PC-3 (cell line): ENCODE data around the gene AHCYL1. TPM values are rescaled to one million over a fixed set of nuclear protein-coding genes. Genes with fewer than 3 reads are reported as not detected.

Experiments
- ATAC-seq: fragments of 200-7000 bp; cut with Tn5 transposase; 2 replicates; pipeline ENCODE4 v1.9.1; 2020; ENCODE audit warnings: mild to moderate bottlenecking, moderate library complexity
- BruUV-seq: library from RNA; stranded (reverse); fragments of 400-500 nt; replicated peaks from 2 replicates; lab custom pipeline; 2021; lab: Mats Ljungman, UMichigan
- CTCF ChIA-PET: fragments of 300-600 bp; sonication (Branson Sonifier 250); formaldehyde crosslinking; loops from one replicate; lab custom pipeline; 2022; ENCODE audit warnings: antibody characterized with exemption; lab: Charles Lee
- POLR2A ChIA-PET: fragments of 300-600 bp; sonication (Branson Sonifier 250); formaldehyde crosslinking; loops from one replicate; lab custom pipeline; 2022; ENCODE audit warnings: antibody characterized with exemption; ENCODE audit not compliant: unreplicated experiment; lab: Charles Lee
- DNase-seq: peaks from one replicate; pipeline ENCODE4 v3.0.0-alpha.2; 2015
- H2AFZ ChIP-seq: fragments of 300-600 bp; sonication (generic); 2 replicates; pipeline ENCODE4 v1.6.0; 2016; ENCODE audit warnings: antibody characterized with exemption, low read length
- H3F3A ChIP-seq: fragments of 300-600 bp; sonication (generic); one replicate; pipeline ENCODE4 v1.6.0; 2017; ENCODE audit warnings: antibody characterized with exemption, low read length, control low read depth, mild to moderate bottlenecking; ENCODE audit not compliant: unreplicated experiment
- H3K27ac ChIP-seq: fragments of 300-600 bp; sonication (generic); 2 replicates; pipeline ENCODE4 v1.5.1; 2016; ENCODE audit warnings: mild to moderate bottlenecking, low read length
- H3K27me3 ChIP-seq: fragments of 300-600 bp; sonication (generic); 2 replicates; pipeline ENCODE4 v1.6.1; 2016; ENCODE audit warnings: low read length, mixed read lengths
- H3K36me3 ChIP-seq: fragments of 300-600 bp; sonication (generic); 2 replicates; pipeline ENCODE4 v1.6.1; 2016; ENCODE audit warnings: low read depth, mixed run types, low read length, mixed read lengths
- H3K4me1 ChIP-seq: fragments of 300-600 bp; sonication (generic); 2 replicates; pipeline ENCODE4 v1.5.1; 2016; ENCODE audit warnings: low read length; ENCODE audit not compliant: insufficient read depth
- H3K4me2 ChIP-seq: fragments of 300-600 bp; sonication (generic); 2 replicates; pipeline ENCODE4 v1.6.0; 2016; ENCODE audit warnings: low read length
- H3K4me3 ChIP-seq: fragments of 300-600 bp; sonication (generic); 2 replicates; pipeline ENCODE4 v1.5.1; 2016; ENCODE audit warnings: mild to moderate bottlenecking, low read length, mixed read lengths
- H3K79me2 ChIP-seq: fragments of 300-600 bp; sonication (generic); 2 replicates; pipeline ENCODE4 v1.6.1; 2017; ENCODE audit warnings: low read length, mixed read lengths
- H3K9ac ChIP-seq: fragments of 300-600 bp; sonication (generic); 2 replicates; pipeline ENCODE4 v1.6.0; 2016; ENCODE audit warnings: mild to moderate bottlenecking, low read length
- H3K9me2 ChIP-seq: fragments of 300-600 bp; sonication (generic); replicated peaks from 2 replicates; pipeline ENCODE4 v1.6.1; 2016; ENCODE audit warnings: mixed run types, low read length, mixed read lengths
- H3K9me3 ChIP-seq: fragments of 300-600 bp; sonication (generic); 2 replicates; pipeline ENCODE4 v1.6.1; 2016; ENCODE audit warnings: low read length, mixed read lengths
- H4K20me1 ChIP-seq: fragments of 300-600 bp; sonication (generic); 2 replicates; pipeline ENCODE4 v1.6.1; 2016; ENCODE audit warnings: low read length, mixed read lengths
- EZH2 ChIP-seq: fragments of 300-600 bp; sonication (generic); IDR thresholded peaks from one replicate; pipeline ENCODE4 v1.6.1; 2017; ENCODE audit warnings: antibody characterized with exemption, mild to moderate bottlenecking, low read length; ENCODE audit not compliant: unreplicated experiment
- EZH2phosphoT487 ChIP-seq: fragments of 300-600 bp; sonication (generic); IDR thresholded peaks from 2 replicates; pipeline ENCODE4 v1.6.1; 2018; ENCODE audit warnings: mild to moderate bottlenecking, antibody characterized with exemption, low read length, borderline replicate concordance
- intact Hi-C: fragments of 100-400 bp; cut with micrococcal nuclease; formaldehyde crosslinking; loops from 2 replicates; pipeline ENCODE4 v1.9.0; 2023
- total RNA-seq: library from RNA; depleted of rRNA; stranded (reverse); fragments of >200 nt; gene quantifications from 2 replicates; pipeline ENCODE4 v1.2.3, GENCODE V29; 2014
- TF ChIP-seq, protein P1 (sequence below): fragments of 300-600 bp; sonication (generic); conservative IDR thresholded peaks from 2 replicates; pipeline ENCODE4 v1.5.1; 2017; ENCODE audit warnings: antibody characterized with exemption, low read depth, mild to moderate bottlenecking, low read length

The AHCYL1 gene
- total RNA-seq, 1 experiment from 2014 or later: 35.8 TPM

DNA sequence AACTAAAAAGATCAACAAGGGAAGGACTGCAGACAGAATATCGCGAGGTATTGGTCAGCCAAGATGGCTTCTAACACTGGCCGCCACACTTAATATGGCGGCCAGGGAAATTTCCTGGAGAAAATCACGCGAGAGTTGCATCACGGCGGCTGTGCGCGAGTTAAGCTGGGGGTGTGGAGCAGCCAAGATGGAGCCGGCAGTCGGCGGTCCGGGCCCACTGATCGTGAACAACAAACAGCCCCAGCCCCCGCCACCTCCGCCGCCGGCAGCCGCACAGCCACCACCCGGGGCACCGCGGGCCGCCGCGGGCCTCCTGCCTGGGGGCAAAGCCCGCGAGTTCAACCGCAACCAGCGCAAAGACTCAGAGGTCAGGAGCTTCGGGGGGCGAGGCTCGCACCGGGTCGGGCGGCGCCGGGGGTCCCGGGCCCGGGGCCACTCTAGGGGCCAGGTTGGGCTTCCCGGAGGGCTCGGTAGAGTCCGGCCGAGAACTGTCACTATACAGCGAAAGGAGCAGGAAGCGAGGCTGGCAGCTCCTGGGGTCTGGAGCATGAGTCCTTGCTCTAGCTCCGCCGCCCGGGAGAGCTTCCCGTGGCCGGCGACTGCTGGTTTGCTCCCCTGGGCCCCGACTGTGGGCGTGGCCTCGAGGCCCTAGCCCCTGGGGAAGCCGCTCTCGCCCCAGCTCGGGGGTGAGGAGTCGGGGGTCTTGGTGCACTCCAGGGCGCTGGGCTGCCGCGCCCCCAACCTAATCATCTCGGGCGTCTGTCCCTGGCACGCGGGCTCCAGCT, 50.1 kb downstream of the AHCYL1 start, which contains the start of gene STRIP1:
STRIP1 (plus strand) TSS at position 174 of the 785 bp plus-strand sequence; CDS start at position 188, 14 bp downstream.
- peak; percentile 90 for ATAC-seq
- Histone ChIP-seq H3F3A (no peaks in the 10 kb centered on the region), H3K27ac (peak within 1 kb of the TSS; percentile 33), H3K4me1 (peaks cover 21% of the 10 kb centered on the region), H3K9me2 (no peaks in the 10 kb centered on the region), H4K20me1 (0 out of 2 replicates have a peak, but pooled peaks cover 5% of the 10 kb centered on the region), H3K4me3 (peak within 1 kb of the TSS; percentile 92), H3K27me3 (no peaks in the 10 kb centered on the region), H2AFZ (peak within 1 kb of the TSS; percentile 94), H3K9me3 (no peaks in the 10 kb centered on the region), H3K4me2 (peak within 1 kb of the TSS; percentile 89), H3K79me2 (peaks cover 32% of the 10 kb centered on the region), H3K36me3 (peaks cover 23% of the 10 kb centered on the region; the same call in 1 of the 2 replicates), H3K9ac (peak within 1 kb of the TSS; percentile 96)
- POLR2A ChIA-PET: interaction anchor here (0.6 kb wide), 3 partner anchors 11 to 437 kb away, joined by 4 to 5 read pairs (median 5); no protein-coding TSS in a partner anchor
- peak; percentile 96 for DNase-seq
- TF ChIP-seq EZH2 (no peak), EZH2phosphoT487 (no peak)
- TF ChIP-seq, protein P1, sequence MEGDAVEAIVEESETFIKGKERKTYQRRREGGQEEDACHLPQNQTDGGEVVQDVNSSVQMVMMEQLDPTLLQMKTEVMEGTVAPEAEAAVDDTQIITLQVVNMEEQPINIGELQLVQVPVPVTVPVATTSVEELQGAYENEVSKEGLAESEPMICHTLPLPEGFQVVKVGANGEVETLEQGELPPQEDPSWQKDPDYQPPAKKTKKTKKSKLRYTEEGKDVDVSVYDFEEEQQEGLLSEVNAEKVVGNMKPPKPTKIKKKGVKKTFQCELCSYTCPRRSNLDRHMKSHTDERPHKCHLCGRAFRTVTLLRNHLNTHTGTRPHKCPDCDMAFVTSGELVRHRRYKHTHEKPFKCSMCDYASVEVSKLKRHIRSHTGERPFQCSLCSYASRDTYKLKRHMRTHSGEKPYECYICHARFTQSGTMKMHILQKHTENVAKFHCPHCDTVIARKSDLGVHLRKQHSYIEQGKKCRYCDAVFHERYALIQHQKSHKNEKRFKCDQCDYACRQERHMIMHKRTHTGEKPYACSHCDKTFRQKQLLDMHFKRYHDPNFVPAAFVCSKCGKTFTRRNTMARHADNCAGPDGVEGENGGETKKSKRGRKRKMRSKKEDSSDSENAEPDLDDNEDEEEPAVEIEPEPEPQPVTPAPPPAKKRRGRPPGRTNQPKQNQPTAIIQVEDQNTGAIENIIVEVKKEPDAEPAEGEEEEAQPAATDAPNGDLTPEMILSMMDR: no peak
- no TSS peak for BruUV-seq
- intact Hi-C loops: no loop called here
- CTCF ChIA-PET: interaction anchor here (0.6 kb wide), 3 partner anchors 23 to 1380 kb away, joined by 3 to 5 read pairs (median 4); no protein-coding TSS in a partner anchor

DNA sequence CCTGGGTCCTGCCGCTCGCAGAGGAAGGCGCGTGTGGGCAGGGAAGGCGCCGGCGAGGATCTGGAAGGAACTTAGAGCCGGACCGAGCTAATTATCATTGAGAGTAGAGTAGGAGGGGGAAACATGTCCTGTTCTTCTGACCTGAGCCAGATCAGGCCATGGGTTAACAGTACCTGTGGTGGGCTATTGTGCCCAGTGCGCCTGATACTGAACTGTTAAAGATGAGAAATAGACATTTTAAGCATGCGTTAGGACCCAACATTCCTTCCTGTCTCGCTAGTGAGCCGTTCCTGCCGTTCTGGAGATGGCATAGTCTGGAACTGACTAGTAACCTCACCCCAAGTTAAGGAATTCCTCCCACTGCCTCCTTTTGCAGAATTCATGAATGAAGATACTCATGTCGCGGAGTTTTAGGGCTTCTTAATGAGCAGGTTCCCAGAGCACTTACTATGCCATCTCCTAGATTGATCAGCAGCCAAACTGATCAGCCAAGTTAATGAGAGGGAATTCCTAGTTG, 50.7 kb downstream of the AHCYL1 start:
- ChIA-PET POLR2A (no interaction called here), CTCF (interaction anchor here (0.6 kb wide), 1 partner anchor 1379 kb away, joined by 3 read pairs; no protein-coding TSS in a partner anchor)
- Histone ChIP-seq H3K27me3 (no peaks in the 10 kb centered on the region), H3K4me1 (peaks cover 21% of the 10 kb centered on the region), H3F3A (no peaks in the 10 kb centered on the region), H3K4me3 (peak overlapping the region; percentile 92), H3K9me2 (no peaks in the 10 kb centered on the region), H3K79me2 (peaks cover 32% of the 10 kb centered on the region), H3K27ac (no peak overlapping the region), H3K9ac (peak overlapping the region; percentile 96), H4K20me1 (0 out of 2 replicates have a peak, but pooled peaks cover 5% of the 10 kb centered on the region), H3K4me2 (peak overlapping the region; percentile 89), H3K9me3 (no peaks in the 10 kb centered on the region), H3K36me3 (peaks cover 27% of the 10 kb centered on the region; the same call in 1 of the 2 replicates), H2AFZ (peak overlapping the region; percentile 88)
- DNase-seq (peak; percentile 25), ATAC-seq (peak; percentile 39)
- intact Hi-C loops: no loop called here
- BruUV-seq: no TSS peak
- no peak for TF ChIP-seq EZH2
- TF ChIP-seq EZH2phosphoT487: no peak
- TF ChIP-seq, protein P1: no peak
